K562 (cell line): Measurements from ENCODE around the gene RDH5. TPM values are rescaled to one million over a fixed set of nuclear protein-coding genes. Genes with fewer than 3 reads are reported as not detected.

ENCODE experiments used
- ATAC-seq: fragments of 200-7000 bp; cut with Tn5 transposase; 3 replicates; pipeline ENCODE4 v1.9.1; 2020; ENCODE audit warnings: moderate library complexity
- BruUV-seq: library from RNA; stranded (reverse); fragments of 400-500 nt; replicated peaks from 2 replicates; lab custom pipeline; 2021; lab: Mats Ljungman, UMichigan
- CTCF ChIA-PET: fragments of 300-600 bp; formaldehyde crosslinking; extraction: SDS; loops from one replicate; lab custom pipeline; 2021; ENCODE audit warnings: low intra/inter-chr PET ratio; lab: Yijun Ruan, JAX
- POLR2A ChIA-PET: fragments of 300-600, 350-650 bp; sonication (Branson Sonifier 250); formaldehyde crosslinking; extraction: SDS; loops from one replicate; lab custom pipeline; 2021; ENCODE audit warnings: antibody characterized with exemption, inconsistent platforms; lab: Yijun Ruan, JAX
- DNase-seq, 4 experiments: peaks; one replicate each; pipeline versions ENCODE4 v3.0.0 to v3.0.0-alpha.2; 2011 to 2018; ENCODE audit warnings: low spot score in 3 of 4, mixed read lengths in 3 of 4; ENCODE audit errors: extremely low read depth in 1 of 4
- FAIRE-seq: peaks from 2 replicates; lab custom pipeline; 2011; peaks lifted over from hg19 to GRCh38; lab: Jason Lieb, UNC
- H2AFZ ChIP-seq: 2 replicates; pipeline ENCODE4 v1.6.0; 2011; ENCODE audit warnings: low read depth, low read length, control low read depth, inconsistent platforms
- H3K27ac ChIP-seq: fragments of 200-600 bp; 3 replicates; pipeline ENCODE4 v1.8.0; 2011; ENCODE audit warnings: low read depth, mild to moderate bottlenecking, control low read depth, inconsistent platforms, low read length, moderate library complexity, mixed read lengths; ENCODE audit errors: extremely low read depth
- H3K27me3 ChIP-seq, 2 experiments: fragments of 300-600 bp in 1 of 2; 2 replicates in 1 of 2; 3 replicates in 1 of 2; pipeline versions ENCODE4 v1.6.0 to v1.8.0; 2011; ENCODE audit warnings: inconsistent platforms in 2 of 2, low read length in 2 of 2, mild to moderate bottlenecking in 1 of 2, mixed read lengths in 1 of 2, moderate library complexity in 1 of 2; ENCODE audit not compliant: control insufficient read depth in 2 of 2, insufficient read depth in 2 of 2
- H3K36me3 ChIP-seq: fragments of 300-600 bp; 3 replicates; pipeline ENCODE4 v1.8.0; 2011; ENCODE audit warnings: mild to moderate bottlenecking, low read length, inconsistent platforms; ENCODE audit not compliant: control insufficient read depth, insufficient read depth
- H3K4me1 ChIP-seq, 2 experiments: fragments of 200-600 bp in 1 of 2; replicated peaks in 1 of 2; 2 replicates in 1 of 2; 3 replicates in 1 of 2; pipeline versions ENCODE4 v1.5.1 to v1.8.0; 2011; ENCODE audit warnings: inconsistent platforms in 2 of 2, low read length in 2 of 2, mild to moderate bottlenecking in 1 of 2, mixed read lengths in 1 of 2, moderate library complexity in 1 of 2; ENCODE audit not compliant: control insufficient read depth in 2 of 2, insufficient read depth in 2 of 2
- H3K4me2 ChIP-seq: 2 replicates; pipeline ENCODE4 v1.6.1; 2011; ENCODE audit warnings: low read length, control low read depth, inconsistent platforms, mixed read lengths; ENCODE audit not compliant: insufficient read depth
- H3K4me3 ChIP-seq: fragments of 200-600 bp; sonication (generic), shearing (Covaris generic); 2 replicates; pipeline ENCODE4 v1.5.1; 2016; ENCODE audit warnings: control low read depth, inconsistent platforms
- H3K79me2 ChIP-seq: fragments of 200-600 bp; 3 replicates; pipeline ENCODE4 v1.8.0; 2011; ENCODE audit warnings: low read length, inconsistent platforms; ENCODE audit not compliant: control insufficient read depth, insufficient read depth
- H3K9ac ChIP-seq, 2 experiments: 2 replicates each; pipeline versions ENCODE4 v1.6.0 to v1.6.1; 2011; ENCODE audit warnings: low read depth in 2 of 2, low read length in 2 of 2, control low read depth in 1 of 2, inconsistent platforms in 1 of 2, mild to moderate bottlenecking in 1 of 2, mixed read lengths in 1 of 2; ENCODE audit not compliant: insufficient read depth in 1 of 2
- H3K9me1 ChIP-seq: one replicate; pipeline ENCODE4 v1.6.0; 2011; ENCODE audit warnings: inconsistent platforms, mild to moderate bottlenecking, low read length, moderate library complexity; ENCODE audit not compliant: control insufficient read depth, insufficient read depth
- H3K9me3 ChIP-seq: replicated peaks from 2 replicates; pipeline ENCODE4 v1.5.1; 2011; ENCODE audit warnings: low read depth, low read length, inconsistent platforms; ENCODE audit not compliant: control insufficient read depth, insufficient read depth
- H4K20me1 ChIP-seq: replicated peaks from 2 replicates; pipeline ENCODE4 v1.6.1; 2011; ENCODE audit warnings: low read length, inconsistent platforms, mixed read lengths; ENCODE audit not compliant: control insufficient read depth, insufficient read depth
- ASH1L ChIP-seq: fragments of 450-650 bp; IDR thresholded peaks from 2 replicates; pipeline ENCODE4 v1.6.1; 2018; ENCODE audit warnings: borderline replicate concordance, mild to moderate bottlenecking, low read depth; ENCODE audit not compliant: partially characterized antibody
- CXXC5 ChIP-seq: fragments of 250-450 bp; sonication (Bioruptor Pico); IDR thresholded peaks from 2 replicates; pipeline ENCODE4 v1.8.0; 2022; ENCODE audit warnings: inconsistent platforms, mild to moderate bottlenecking, moderate library complexity
- IRF2 ChIP-seq: sonication (generic); formaldehyde crosslinking; IDR thresholded peaks from 2 replicates; pipeline ENCODE4 v1.8.1; 2022; ENCODE audit warnings: mild to moderate bottlenecking, missing genetic modification reagents
- STAT5B ChIP-seq: fragments of 250-450 bp; sonication (Bioruptor Pico); IDR thresholded peaks from 2 replicates; pipeline ENCODE4 v1.8.0; 2021; ENCODE audit warnings: mild to moderate bottlenecking, inconsistent platforms
- ZNF121 ChIP-seq: sonication (generic); formaldehyde crosslinking; conservative IDR thresholded peaks from 2 replicates; pipeline ENCODE4 v1.8.0; 2022; ENCODE audit warnings: missing genetic modification reagents
- ZNF140 ChIP-seq: fragments of 250-450 bp; sonication (Bioruptor Pico); IDR thresholded peaks from 2 replicates; pipeline ENCODE4 v1.8.0; 2021; ENCODE audit warnings: moderate library complexity, mild to moderate bottlenecking, inconsistent platforms
- ZNF217 ChIP-seq: sonication (generic); formaldehyde crosslinking; IDR thresholded peaks from 2 replicates; pipeline ENCODE4 v1.8.0; 2022; ENCODE audit warnings: mild to moderate bottlenecking, missing genetic modification reagents
- ZNF311 ChIP-seq: fragments of 250-450 bp; sonication (Bioruptor Pico); IDR thresholded peaks from 2 replicates; pipeline ENCODE4 v1.4.0; 2020; ENCODE audit warnings: mild to moderate bottlenecking, moderate library complexity
- ZNF445 ChIP-seq: fragments of 250-450 bp; sonication (Bioruptor Pico); IDR thresholded peaks from 2 replicates; pipeline ENCODE4 v1.4.0; 2020; ENCODE audit warnings: low read depth, mild to moderate bottlenecking, moderate library complexity
- ZNF695 ChIP-seq: fragments of 450-650 bp; formaldehyde crosslinking; IDR thresholded peaks from 2 replicates; pipeline ENCODE4 v1.4.0; 2020; ENCODE audit warnings: mild to moderate bottlenecking, moderate library complexity
- in situ Hi-C: fragments of 300-500 bp; cut with MboI; formaldehyde crosslinking; loops from 4 replicates; pipeline ENCODE4 v1.15.0; 2018; ENCODE audit warnings: inconsistent platforms, mixed read lengths
- intact Hi-C: fragments of 100-400 bp; cut with micrococcal nuclease; formaldehyde crosslinking; loops from 2 replicates; pipeline ENCODE4 v1.14.2; 2022
- polyA plus RNA-seq, 8 experiments: library from polyadenylated mRNA; depleted of rRNA in 4 of 8; stranded (reverse) in 5 of 8; unstranded in 3 of 8; fragments of >200 nt; fragmentation: Nextera tagmentation in 2 of 8; fragmentation: Illumina TruSeq in 1 of 8; extraction: Ambion mirVana in 2 of 8; extraction: Trizol in 1 of 8; gene quantifications; 2 replicates each; pipeline versions ENCODE4 v1.2.1 to v1.2.3, GENCODE V29; 2011 to 2014; ENCODE audit warnings: inconsistent platforms in 1 of 8, missing spikeins in 1 of 8
- total RNA-seq, 7 experiments: library from RNA; depleted of rRNA in 6 of 7; stranded (reverse); fragments of >200 nt in 6 of 7; fragmentation: Illumina TruSeq in 2 of 7; extraction: Trizol in 2 of 7; gene quantifications; 2 replicates each; pipeline versions ENCODE4 v1.2.1 to v1.2.3, GENCODE V29; 2011 to 2021; ENCODE audit warnings: low replicate concordance in 1 of 7
- TF ChIP-seq, protein P1 (sequence below): fragments of 250-450 bp; sonication (Bioruptor Pico); IDR thresholded peaks from 2 replicates; pipeline ENCODE4 v1.4.0; 2020
- TF ChIP-seq, protein P2 (sequence below): fragments of 450-650 bp; formaldehyde crosslinking; IDR thresholded peaks from 2 replicates; pipeline ENCODE4 v1.4.0; 2022; ENCODE audit warnings: missing genetic modification characterization

Gene RDH5
- total and polyA plus RNA-seq, 9 of the 15 experiments (the other 6 are each of a cell fraction or from before 2014, with no cell fraction given) = 0.28 to 2.0 (median 1.1) TPM; not detected in 1

DNA sequence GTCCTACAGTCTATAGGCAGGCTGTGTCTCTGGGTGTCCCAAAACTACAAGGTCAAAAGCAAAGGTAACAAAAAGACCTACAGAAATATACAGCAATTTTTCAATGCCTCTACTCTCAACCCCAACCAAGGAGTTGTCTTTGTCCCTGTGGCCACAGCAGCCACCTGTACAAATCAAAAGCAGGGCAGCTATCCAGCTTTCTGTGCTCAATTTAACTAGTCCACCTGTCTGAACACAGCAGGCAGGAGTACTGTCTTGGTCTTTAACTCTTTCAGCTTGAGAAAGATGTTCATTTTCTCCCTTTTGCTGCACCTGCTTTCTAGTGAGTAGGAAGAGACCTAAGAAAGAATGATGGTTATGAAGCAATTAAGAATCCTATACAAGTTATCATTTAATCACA lies 42.5 kb downstream of the RDH5 start:
- intact Hi-C loops (no loop called here), in situ Hi-C loops (no loop called here)
- Histone ChIP-seq H3K9ac (no peak overlapping the region), H3K4me1 (no peaks in the 10 kb centered on the region; a peak in 1 of 5 replicates), H3K27me3 (no peaks in the 10 kb centered on the region), H3K79me2 (peaks cover 4% of the 10 kb centered on the region; the same call in 2 of the 3 replicates), H3K36me3 (peaks cover 76% of the 10 kb centered on the region), H3K4me2 (no peak overlapping the region), H3K9me3 (no peaks in the 10 kb centered on the region; the same call in 1 of the 2 replicates), H3K4me3 (no peak overlapping the region), H3K9me1 (no peaks in the 10 kb centered on the region), H4K20me1 (no peaks in the 10 kb centered on the region), H3K27ac (no peak overlapping the region), H2AFZ (no peak overlapping the region)
- ChIA-PET CTCF (no interaction called here), POLR2A (interaction anchor here (1.1 kb wide), 2 partner anchors 9 to 18 kb away, joined by 3 to 4 read pairs; no protein-coding TSS in a partner anchor)
- FAIRE-seq (no peak), ATAC-seq (no peak), DNase-seq (no peak)
- BruUV-seq = no TSS peak
- TF ChIP-seq STAT5B (CRISPR knock-in tag) = no peak
- no peak for TF ChIP-seq ZNF140 (CRISPR knock-in tag)
- TF ChIP-seq IRF2 (CRISPR knock-in tag) = no peak
- no peak for TF ChIP-seq ZNF445 (CRISPR knock-in tag)
- no peak for TF ChIP-seq ZNF121
- TF ChIP-seq ZNF311 = no peak
- no peak for TF ChIP-seq ZNF217 (CRISPR knock-in tag)
- no peak for TF ChIP-seq ASH1L
- TF ChIP-seq, protein P1, sequence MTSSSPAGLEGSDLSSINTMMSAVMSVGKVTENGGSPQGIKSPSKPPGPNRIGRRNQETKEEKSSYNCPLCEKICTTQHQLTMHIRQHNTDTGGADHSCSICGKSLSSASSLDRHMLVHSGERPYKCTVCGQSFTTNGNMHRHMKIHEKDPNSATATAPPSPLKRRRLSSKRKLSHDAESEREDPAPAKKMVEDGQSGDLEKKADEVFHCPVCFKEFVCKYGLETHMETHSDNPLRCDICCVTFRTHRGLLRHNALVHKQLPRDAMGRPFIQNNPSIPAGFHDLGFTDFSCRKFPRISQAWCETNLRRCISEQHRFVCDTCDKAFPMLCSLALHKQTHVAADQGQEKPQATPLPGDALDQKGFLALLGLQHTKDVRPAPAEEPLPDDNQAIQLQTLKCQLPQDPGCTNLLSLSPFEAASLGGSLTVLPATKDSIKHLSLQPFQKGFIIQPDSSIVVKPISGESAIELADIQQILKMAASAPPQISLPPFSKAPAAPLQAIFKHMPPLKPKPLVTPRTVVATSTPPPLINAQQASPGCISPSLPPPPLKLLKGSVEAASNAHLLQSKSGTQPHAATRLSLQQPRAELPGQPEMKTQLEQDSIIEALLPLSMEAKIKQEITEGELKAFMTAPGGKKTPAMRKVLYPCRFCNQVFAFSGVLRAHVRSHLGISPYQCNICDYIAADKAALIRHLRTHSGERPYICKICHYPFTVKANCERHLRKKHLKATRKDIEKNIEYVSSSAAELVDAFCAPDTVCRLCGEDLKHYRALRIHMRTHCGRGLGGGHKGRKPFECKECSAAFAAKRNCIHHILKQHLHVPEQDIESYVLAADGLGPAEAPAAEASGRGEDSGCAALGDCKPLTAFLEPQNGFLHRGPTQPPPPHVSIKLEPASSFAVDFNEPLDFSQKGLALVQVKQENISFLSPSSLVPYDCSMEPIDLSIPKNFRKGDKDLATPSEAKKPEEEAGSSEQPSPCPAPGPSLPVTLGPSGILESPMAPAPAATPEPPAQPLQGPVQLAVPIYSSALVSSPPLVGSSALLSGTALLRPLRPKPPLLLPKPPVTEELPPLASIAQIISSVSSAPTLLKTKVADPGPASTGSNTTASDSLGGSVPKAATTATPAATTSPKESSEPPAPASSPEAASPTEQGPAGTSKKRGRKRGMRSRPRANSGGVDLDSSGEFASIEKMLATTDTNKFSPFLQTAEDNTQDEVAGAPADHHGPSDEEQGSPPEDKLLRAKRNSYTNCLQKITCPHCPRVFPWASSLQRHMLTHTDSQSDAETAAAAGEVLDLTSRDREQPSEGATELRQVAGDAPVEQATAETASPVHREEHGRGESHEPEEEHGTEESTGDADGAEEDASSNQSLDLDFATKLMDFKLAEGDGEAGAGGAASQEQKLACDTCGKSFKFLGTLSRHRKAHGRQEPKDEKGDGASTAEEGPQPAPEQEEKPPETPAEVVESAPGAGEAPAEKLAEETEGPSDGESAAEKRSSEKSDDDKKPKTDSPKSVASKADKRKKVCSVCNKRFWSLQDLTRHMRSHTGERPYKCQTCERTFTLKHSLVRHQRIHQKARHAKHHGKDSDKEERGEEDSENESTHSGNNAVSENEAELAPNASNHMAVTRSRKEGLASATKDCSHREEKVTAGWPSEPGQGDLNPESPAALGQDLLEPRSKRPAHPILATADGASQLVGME (CRISPR knock-in tag) = no peak
- TF ChIP-seq, protein P2, sequence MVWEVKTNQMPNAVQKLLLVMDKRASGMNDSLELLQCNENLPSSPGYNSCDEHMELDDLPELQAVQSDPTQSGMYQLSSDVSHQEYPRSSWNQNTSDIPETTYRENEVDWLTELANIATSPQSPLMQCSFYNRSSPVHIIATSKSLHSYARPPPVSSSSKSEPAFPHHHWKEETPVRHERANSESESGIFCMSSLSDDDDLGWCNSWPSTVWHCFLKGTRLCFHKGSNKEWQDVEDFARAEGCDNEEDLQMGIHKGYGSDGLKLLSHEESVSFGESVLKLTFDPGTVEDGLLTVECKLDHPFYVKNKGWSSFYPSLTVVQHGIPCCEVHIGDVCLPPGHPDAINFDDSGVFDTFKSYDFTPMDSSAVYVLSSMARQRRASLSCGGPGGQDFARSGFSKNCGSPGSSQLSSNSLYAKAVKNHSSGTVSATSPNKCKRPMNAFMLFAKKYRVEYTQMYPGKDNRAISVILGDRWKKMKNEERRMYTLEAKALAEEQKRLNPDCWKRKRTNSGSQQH = no peak
- no peak for TF ChIP-seq CXXC5 (CRISPR knock-in tag)
- TF ChIP-seq ZNF695 (CRISPR knock-in tag) = no peak
